Fibroblast of villous mesenchyme (primary cell): Measurements from ENCODE around the gene PRKG1. TPM values are rescaled to one million over a fixed set of nuclear protein-coding genes. Genes with fewer than 3 reads are reported as not detected.

Source experiments
- DNase-seq: peaks from one replicate; pipeline ENCODE4 v3.0.0-alpha.2; 2010; ENCODE audit warnings: low read depth
- H3K4me3 ChIP-seq: 2 replicates; pipeline ENCODE4 v1.5.1; 2011; ENCODE audit warnings: low read depth, mild to moderate bottlenecking, low read length
- total RNA-seq: library from RNA; depleted of rRNA; stranded (reverse); fragments of >200 nt; gene quantifications from 2 replicates; pipeline ENCODE4 v1.2.3, GENCODE V29; 2012
- TF ChIP-seq, protein P1 (sequence below): IDR thresholded peaks from 2 replicates; pipeline ENCODE4 v1.5.1; 2012; ENCODE audit warnings: low read depth, mild to moderate bottlenecking, low read length; ENCODE audit not compliant: insufficient read depth

The PRKG1 gene
- total RNA-seq, 1 donor: 19.0 TPM

GRCh38 chr10:51106311-51106945, 32.1 kb downstream of the PRKG1 start:
- TF ChIP-seq, protein P1, sequence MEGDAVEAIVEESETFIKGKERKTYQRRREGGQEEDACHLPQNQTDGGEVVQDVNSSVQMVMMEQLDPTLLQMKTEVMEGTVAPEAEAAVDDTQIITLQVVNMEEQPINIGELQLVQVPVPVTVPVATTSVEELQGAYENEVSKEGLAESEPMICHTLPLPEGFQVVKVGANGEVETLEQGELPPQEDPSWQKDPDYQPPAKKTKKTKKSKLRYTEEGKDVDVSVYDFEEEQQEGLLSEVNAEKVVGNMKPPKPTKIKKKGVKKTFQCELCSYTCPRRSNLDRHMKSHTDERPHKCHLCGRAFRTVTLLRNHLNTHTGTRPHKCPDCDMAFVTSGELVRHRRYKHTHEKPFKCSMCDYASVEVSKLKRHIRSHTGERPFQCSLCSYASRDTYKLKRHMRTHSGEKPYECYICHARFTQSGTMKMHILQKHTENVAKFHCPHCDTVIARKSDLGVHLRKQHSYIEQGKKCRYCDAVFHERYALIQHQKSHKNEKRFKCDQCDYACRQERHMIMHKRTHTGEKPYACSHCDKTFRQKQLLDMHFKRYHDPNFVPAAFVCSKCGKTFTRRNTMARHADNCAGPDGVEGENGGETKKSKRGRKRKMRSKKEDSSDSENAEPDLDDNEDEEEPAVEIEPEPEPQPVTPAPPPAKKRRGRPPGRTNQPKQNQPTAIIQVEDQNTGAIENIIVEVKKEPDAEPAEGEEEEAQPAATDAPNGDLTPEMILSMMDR: no peak
- no peak for DNase-seq
- no peak overlapping the region for H3K4me3 ChIP-seq

- TF ChIP-seq, protein P1: no peak
- H3K4me3 ChIP-seq: no peak overlapping the region
- no peak for DNase-seq
Observed at GRCh38 chr10:51108406-51108805, 34.1 kb downstream of the PRKG1 start.

DNA sequence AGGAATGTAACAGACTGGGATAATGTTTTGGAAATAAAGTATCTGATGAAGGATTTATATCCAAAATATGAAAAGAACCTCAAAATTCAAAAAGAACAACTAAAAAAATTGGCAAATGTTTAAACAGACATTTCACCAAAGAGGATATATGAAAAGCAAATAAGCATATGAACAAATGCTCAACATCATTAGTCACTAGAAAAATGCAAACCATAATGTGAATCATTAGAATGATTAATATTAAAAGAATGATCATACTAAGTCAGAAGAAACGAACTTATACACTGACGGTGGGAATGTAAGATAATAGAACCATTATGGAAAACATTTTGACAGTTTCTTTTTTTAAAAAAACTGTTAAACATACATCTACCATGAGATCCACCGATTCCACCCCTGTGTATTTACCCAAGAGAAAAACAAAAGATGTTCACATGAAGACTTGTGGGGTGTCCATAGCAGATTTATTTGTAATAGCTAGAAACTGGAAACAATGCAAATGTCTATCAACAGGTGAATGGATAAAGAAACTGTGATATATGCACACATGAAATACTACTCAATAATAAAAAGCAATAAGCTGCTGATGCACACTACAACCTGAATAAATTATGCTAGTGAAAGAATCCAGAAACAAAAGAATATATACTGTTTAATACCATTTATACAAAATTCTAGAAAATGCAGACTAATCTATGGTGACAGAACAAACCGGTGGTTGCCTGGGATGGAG, 35.7 kb downstream of the PRKG1 start:
- TF ChIP-seq, protein P1: no peak
- no peak overlapping the region for H3K4me3 ChIP-seq
- peak; percentile 31 for DNase-seq

- TF ChIP-seq, protein P1: no peak
- no peak for DNase-seq
- H3K4me3 ChIP-seq: no peak overlapping the region
Observed at GRCh38 chr10:51112013-51112412, 37.7 kb downstream of the PRKG1 start.

GRCh38 chr10:51113007-51113406, 38.7 kb downstream of the PRKG1 start:
- no peak for DNase-seq
- no peak overlapping the region for H3K4me3 ChIP-seq
- TF ChIP-seq, protein P1: no peak

DNA sequence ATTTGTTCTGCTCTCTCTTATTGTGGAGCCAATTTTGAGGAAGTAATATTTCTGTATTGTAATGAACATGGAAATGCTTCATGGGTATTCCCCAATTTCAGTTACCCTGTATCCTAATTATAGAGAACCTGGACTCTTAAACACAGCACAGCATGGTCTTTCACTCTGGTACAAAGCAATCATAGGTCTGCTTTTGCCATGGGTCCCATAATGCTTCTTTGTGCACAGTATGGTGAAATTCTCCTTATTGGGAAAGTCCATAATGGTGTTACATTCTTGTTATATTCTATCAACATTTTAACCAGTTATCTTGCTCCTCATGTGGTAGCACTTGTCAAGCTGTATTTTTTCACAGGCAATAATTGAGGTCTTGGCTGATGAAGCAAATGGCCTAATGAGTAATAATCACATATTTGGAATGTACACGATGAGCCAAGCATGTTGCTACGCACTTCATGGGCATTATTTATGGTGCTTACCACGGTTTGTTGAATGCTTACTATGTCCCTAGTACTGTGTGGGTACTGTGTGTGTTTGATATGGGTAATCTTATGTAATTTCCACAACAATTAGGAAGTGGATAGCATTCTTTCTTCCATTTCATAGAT, 42.9 kb downstream of the PRKG1 start:
- DNase-seq: peak; percentile 36

More for the DNA sequence above, 42.9 kb downstream of the PRKG1 start:
- TF ChIP-seq, protein P1: no peak
- no peak overlapping the region for H3K4me3 ChIP-seq
